SW 1271 (cell line): ENCODE data around the gene ZNF385C.

ENCODE experiments used
- DNase-seq, 2 experiments: peaks; one replicate each; lab custom pipeline; 2025; lab: John Stamatoyannopoulos, UW

ZNF385C gene

DNA sequence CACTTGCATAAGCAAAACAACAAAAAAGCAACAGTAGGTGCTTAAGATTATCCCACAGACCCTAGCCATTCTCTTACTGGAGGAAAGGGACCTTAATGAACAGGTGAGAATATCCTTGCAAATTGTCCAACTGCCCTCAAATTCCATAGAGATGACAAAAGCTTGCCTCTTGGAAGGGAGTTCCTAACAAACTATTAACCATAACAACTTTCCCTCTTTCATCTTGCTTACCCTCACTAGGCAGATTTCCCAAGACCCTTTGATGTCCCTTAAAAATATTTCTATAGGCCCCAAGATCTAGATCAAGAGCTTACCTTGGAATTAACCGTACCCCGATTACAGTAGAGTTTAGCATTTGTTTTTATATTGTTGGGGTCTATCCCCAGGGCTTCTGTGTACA, 109.9 kb downstream of the ZNF385C start:
- no peak for DNase-seq

DNA sequence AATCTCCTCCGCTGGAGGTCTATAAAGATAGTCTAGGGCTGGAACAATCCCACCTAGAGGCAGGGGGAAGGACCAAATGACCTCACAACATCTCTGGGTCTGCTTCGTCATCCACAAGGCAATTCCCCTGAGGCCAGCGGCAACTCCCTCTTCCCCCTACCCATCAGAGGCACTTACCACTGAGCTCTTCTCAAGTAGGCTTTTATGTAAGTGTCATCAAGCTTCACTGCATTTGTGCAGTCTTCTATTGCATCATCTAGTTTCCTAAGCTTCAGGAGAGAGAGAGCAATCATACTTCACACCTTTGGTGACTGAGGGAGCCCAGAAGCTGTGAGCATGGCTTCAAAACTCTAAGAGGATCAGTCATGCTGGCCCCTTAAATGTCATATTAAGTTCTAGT, 110.6 kb downstream of the ZNF385C start:
- no peak for DNase-seq

DNA sequence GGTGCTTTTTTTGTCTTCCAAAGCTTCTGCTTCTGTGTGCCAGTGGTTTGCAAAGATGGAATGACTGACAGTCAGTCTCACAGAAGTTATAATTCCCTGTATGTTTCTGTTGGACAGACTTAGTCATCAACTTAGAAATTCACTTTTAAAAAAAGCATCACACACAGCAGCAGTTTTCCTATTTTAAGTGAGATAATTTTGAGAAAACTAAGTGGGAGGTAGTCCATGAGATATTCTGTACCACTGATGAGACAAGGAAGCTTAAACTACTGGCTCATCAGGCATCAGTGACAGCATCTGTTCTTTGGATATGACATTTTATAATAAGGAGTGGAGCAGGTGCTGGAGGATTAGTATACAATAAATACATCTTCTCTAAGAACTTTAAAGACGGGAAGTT, 111.6 kb downstream of the ZNF385C start:
- no peak for DNase-seq

DNA sequence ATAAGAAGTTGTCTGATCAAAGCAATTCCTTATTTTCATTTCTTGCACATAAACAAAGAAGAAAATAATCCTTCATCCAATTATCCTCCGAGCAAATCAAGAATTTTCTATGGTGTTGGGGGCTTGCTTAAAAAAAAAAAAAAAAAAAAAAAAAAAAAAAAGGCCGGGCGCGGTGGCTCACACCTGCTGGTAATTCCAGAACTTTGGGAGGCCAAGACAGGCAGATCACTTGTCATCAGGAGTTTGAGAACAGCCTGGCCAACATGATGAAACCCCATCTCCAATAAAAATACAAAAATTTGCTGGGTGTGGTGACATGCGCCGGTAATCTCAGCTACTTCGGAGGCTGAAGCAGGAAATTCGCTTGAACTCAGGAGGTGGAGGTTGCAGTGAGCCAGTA, 112.4 kb downstream of the ZNF385C start:
- no peak for DNase-seq

- DNase-seq = no peak
Measured at GRCh38 chr17:41984454-41984853, 113.8 kb downstream of the ZNF385C start.

DNA sequence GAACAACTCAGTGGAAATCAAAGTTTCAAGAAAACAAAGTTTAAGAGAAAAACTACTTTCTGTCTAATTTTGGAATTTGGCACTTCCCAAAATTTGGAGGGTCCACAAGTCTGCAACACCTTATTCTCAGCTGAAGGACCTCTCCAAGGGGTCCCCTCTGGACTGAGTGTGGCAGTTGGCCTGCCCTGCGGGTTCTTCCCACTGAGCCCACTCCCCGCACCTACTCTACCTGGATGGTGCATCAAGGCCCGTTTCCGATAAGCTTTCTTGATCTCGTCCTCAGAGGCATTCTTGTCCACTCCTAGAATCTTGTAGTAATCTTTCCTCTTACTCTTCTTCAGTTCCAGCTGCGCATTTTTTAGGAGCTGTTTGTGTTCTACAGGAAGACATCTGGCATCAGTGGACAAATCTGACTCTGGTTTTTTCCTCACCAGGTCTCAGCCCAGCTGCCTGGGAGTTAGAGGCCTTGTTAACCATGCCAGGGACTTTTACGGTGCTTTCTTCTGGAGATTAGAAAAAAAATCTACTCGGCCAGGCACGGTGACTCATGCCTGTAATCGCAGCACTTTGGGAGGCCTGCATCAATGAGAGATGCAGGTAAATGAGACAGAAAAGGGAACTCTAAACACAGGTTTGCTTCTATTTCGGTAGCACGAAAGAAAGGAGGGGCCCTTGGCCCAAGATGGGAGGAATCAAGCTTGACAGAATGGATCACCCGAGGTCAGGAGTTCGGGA, 116.1 kb downstream of the ZNF385C start:
- no peak for DNase-seq

DNA sequence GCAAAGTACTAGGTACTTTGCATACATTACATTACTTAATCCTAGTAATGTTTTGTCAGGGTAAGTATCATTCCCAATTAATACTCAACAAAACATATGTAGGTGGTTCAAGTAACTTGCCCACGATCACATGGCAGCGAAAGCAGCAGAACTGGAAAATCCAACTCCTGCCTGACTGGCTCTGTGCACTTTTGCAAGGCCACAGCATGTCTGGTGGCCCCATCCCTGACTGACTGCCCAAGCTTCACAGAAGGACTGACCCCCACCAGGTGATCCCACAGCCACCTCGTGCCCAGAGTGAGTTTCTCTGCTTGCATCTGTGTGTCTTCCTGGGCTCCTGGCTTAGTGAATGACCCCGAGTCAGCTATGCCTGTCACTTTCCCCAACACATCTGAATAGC, 120.3 kb downstream of the ZNF385C start:
- no peak for DNase-seq

GRCh38 chr17:41976142-41976768, 122.0 kb downstream of the ZNF385C start:
- DNase-seq = no peak
